AG08396 (cell line): ENCODE measurements around the gene SF3B2.
"Not testable (repeated sequence)": the region's sequence is repeated elsewhere in the genome, so short reads cannot be mapped to it uniquely, and the experiment has no call there.

Experiments used
- DNase-seq: peaks from one replicate; pipeline ENCODE4 v3.0.0; 2012; ENCODE audit warnings: low spot score, mixed read lengths

SF3B2 gene

GRCh38 chr11:66017321-66017720 lies 34.8 kb upstream of the SF3B2 start:
- DNase-seq: no peak

GRCh38 chr11:66020212-66020611 lies 32.0 kb upstream of the SF3B2 start:
- no peak for DNase-seq

GRCh38 chr11:66020618-66021357 lies 31.4 kb upstream of the SF3B2 start:
- peak; percentile 90 for DNase-seq

GRCh38 chr11:66022401-66023185 lies 29.6 kb upstream of the SF3B2 start:
- DNase-seq: peak; percentile 90

- not testable (repeated sequence) for DNase-seq
These were observed 29.1 kb upstream of the SF3B2 start for GRCh38 chr11:66023186-66023440.

- no peak for DNase-seq
These were observed 26.1 kb upstream of the SF3B2 start, which contains the start of gene CATSPER1 for GRCh38 chr11:66026017-66026529. TSS of gene CATSPER1 (minus strand) at chr11:66026479. CDS start at chr11:66026379, 100 bp downstream.

- DNase-seq: no peak
These were observed 19.0 kb upstream of the SF3B2 start for GRCh38 chr11:66032957-66033735.

- no peak for DNase-seq
These were observed 16.4 kb upstream of the SF3B2 start for GRCh38 chr11:66035653-66036333.

- DNase-seq: no peak
These were observed 15.8 kb upstream of the SF3B2 start for GRCh38 chr11:66036334-66036710.

GRCh38 chr11:66037327-66037726 lies 14.8 kb upstream of the SF3B2 start:
- DNase-seq: no peak

- no peak for DNase-seq
These were observed 12.4 kb upstream of the SF3B2 start for GRCh38 chr11:66039765-66040164.

GRCh38 chr11:66042227-66042995 lies 9.8 kb upstream of the SF3B2 start:
- no peak for DNase-seq

- no peak for DNase-seq
These were observed 8.9 kb upstream of the SF3B2 start for GRCh38 chr11:66042996-66043906.

- no peak for DNase-seq
These were observed 7.4 kb upstream of the SF3B2 start for GRCh38 chr11:66044757-66045156.

GRCh38 chr11:66045177-66045639 lies 7.0 kb upstream of the SF3B2 start:
- peak; percentile 92 for DNase-seq

- DNase-seq: no peak
These were observed 5.3 kb upstream of the SF3B2 start for GRCh38 chr11:66046901-66047300.

- DNase-seq: no peak
These were observed 4.4 kb upstream of the SF3B2 start for GRCh38 chr11:66047541-66048365.

GRCh38 chr11:66048547-66049323 lies 3.4 kb upstream of the SF3B2 start, which contains the start of gene GAL3ST3:
TSS of gene GAL3ST3 (minus strand) at chr11:66049161. CDS start at chr11:66045415, 3,746 bp downstream.
- no peak for DNase-seq
